Adrenal gland (tissue), 12 donors: ENCODE data around the gene TIMP2. TPM values are rescaled to one million over a fixed set of nuclear protein-coding genes. Genes with fewer than 3 reads are reported as not detected.
A peak's percentile ranks its signal among the peaks of the same experiment; 100 is the strongest.

Experiments
- DNase-seq, 7 donors: peaks; one replicate each; pipeline ENCODE4 v3.0.0-alpha.2; 2019 to 2020
- H3K27ac ChIP-seq, 5 donors: fragments of 200-600 bp; sonication (generic) in 4 of 5; 1 replicate in 3 of 5; 2 replicates in 2 of 5; pipeline versions ENCODE4 v1.5.1 to v1.8.0; 2016 to 2020; ENCODE audit warnings: mild to moderate bottlenecking in 1 of 5
- H3K27me3 ChIP-seq: fragments of 200-600 bp; 2 replicates; pipeline ENCODE4 v1.8.0; 2021
- H3K36me3 ChIP-seq, 2 donors: fragments of 200-600 bp; replicated peaks in 1 of 2; 1 replicate in 1 of 2; 2 replicates in 1 of 2; pipeline versions ENCODE4 v1.5.1 to v1.8.0; 2018 to 2022
- H3K4me1 ChIP-seq, 2 donors: fragments of 200-600 bp; replicated peaks in 1 of 2; 1 replicate in 1 of 2; 2 replicates in 1 of 2; pipeline versions ENCODE4 v1.5.1 to v1.8.0; 2018 to 2021
- H3K4me3 ChIP-seq, 4 donors: fragments of 200-600 bp; sonication (generic) in 3 of 4; one replicate each; pipeline ENCODE4 v1.5.1; 2016 to 2018
- H3K9me3 ChIP-seq, 3 donors: fragments of 200-600 bp; sonication (generic) in 1 of 3; replicated peaks in 1 of 3; 1 replicate in 2 of 3; 2 replicates in 1 of 3; pipeline versions ENCODE4 v1.5.1 to v1.8.0; 2016 to 2021
- POLR2A ChIP-seq, 2 donors: fragments of 450-650 bp; IDR thresholded peaks; one replicate each; pipeline ENCODE4 v1.6.1; 2017; ENCODE audit warnings: antibody characterized with exemption in 2 of 2, mild to moderate bottlenecking in 2 of 2, moderate library complexity in 1 of 2
- WGBS, 4 donors: extraction: QIAGEN DNeasy Blood & Tissue Kit in 2 of 4; methylation state at CpG; one replicate each; pipeline versions ENCODE4 v1.1.5 to v1.1.7; 2013 to 2017; 5-methylcytosine and 5-hydroxymethylcytosine counted together
- intact Hi-C, 2 donors: fragments of 100-400 bp; cut with DNase I; formaldehyde crosslinking; loops; one replicate each; pipeline versions ENCODE4 v1.14.1 to v1.15.0; 2022 to 2023
- polyA plus RNA-seq, 3 donors: library from polyadenylated mRNA; stranded (reverse); fragments of 200-250 nt in 2 of 3; fragments of 350-450 nt in 1 of 3; fragmentation: Illumina TruSeq in 1 of 3; extraction: RNeasy Lipid Tissue Mini Kit (QIAGEN cat#74804) in 1 of 3; gene quantifications; one replicate each; pipeline ENCODE4 v1.2.3, GENCODE V29; 2013 to 2014
- total RNA-seq, 9 donors: library from RNA; depleted of rRNA in 4 of 9; stranded (reverse); fragments of >200 nt in 4 of 9; fragments of 120-200 nt in 1 of 9; fragmentation: NEBNext Ultra II Directional in 1 of 9; extraction: Animal tissue kit (Norgen Biotek cat#: 25700) in 1 of 9; gene quantifications; one replicate each; pipeline versions ENCODE4 v1.1.0 to v1.2.4, GENCODE V29; 2013 to 2023
- TF ChIP-seq, protein P1 (sequence below), 6 experiments: fragments of 450-650 bp in 4 of 6; fragments of 200-600 bp in 2 of 6; sonication (generic) in 1 of 6; IDR thresholded peaks; 1 replicate in 5 of 6; 2 replicates in 1 of 6; pipeline versions ENCODE4 v1.5.1 to v1.8.0; 2016 to 2021; ENCODE audit warnings: antibody characterized with exemption in 6 of 6, mild to moderate bottlenecking in 2 of 6, moderate library complexity in 1 of 6
- donor health status: healthy with polysubstance abuse.
- donor health status: Bipolar disorder and iron deficiency.
- donor health status: DM: yes; HTN: yes; CAD: no.
- donor health status: DM: no; HTN: no; CAD: no.
- donor health status: DM: no; HTN: no; CAD: no.
- donor health status: DM: yes; HTN: yes; CAD: no.

Gene TIMP2
- total and polyA plus RNA-seq, 12 donors: 20.2 to 275 (median 176) TPM

DNA sequence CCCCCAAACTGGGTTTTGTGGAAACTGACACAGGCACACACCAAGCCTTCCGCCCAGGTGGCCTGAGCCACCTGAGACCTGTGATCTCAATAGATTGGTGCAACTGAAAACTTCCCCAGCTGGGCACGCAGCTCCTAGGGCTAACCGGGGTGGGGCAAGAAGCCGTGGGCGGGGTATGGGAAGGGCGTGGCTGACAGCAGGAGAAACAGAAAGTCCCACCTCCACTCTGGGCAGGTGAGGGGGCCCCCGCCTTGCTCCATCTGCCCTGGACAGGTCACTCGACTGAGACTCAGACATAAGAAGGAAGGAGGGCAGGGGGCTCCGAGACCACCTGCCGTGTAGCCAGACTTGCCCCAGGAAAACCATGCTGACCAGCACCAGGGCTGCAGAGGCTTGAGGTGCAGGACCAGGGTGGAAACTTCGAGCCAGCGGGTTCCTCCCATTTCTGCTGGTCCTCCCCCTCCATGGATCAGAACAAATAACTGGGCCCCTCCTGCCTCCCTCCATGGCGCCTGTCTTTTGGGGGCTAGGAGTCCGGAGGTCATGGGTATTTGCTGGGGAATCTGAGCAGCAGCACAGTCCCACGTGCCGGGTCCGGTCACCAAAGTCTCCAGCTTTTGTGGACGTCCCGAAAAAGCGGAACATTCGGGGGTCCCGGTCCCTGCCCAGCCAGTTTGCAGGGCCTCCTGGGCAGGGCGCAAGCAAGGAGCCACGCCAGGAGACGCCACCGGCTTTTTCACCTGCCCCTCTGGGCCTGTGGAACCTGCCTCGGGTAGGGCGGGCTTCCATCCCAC lies 1.3 kb downstream of the TIMP2 start:
- Histone ChIP-seq H3K4me1 (peaks cover 23 to 56% of the 10 kb centered on the region in 2 donors), H3K4me3 (peak overlapping the region in 3 of 4 donors; percentile 33 to 80 (median 62))
- TF ChIP-seq, protein P1, sequence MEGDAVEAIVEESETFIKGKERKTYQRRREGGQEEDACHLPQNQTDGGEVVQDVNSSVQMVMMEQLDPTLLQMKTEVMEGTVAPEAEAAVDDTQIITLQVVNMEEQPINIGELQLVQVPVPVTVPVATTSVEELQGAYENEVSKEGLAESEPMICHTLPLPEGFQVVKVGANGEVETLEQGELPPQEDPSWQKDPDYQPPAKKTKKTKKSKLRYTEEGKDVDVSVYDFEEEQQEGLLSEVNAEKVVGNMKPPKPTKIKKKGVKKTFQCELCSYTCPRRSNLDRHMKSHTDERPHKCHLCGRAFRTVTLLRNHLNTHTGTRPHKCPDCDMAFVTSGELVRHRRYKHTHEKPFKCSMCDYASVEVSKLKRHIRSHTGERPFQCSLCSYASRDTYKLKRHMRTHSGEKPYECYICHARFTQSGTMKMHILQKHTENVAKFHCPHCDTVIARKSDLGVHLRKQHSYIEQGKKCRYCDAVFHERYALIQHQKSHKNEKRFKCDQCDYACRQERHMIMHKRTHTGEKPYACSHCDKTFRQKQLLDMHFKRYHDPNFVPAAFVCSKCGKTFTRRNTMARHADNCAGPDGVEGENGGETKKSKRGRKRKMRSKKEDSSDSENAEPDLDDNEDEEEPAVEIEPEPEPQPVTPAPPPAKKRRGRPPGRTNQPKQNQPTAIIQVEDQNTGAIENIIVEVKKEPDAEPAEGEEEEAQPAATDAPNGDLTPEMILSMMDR (IDR thresholded peaks at IDR 0.05): no peak
- TF ChIP-seq POLR2A (IDR thresholded peaks at IDR 0.05): peak in 1 of 2 donors; percentile 19

GRCh38 chr17:78922816-78923498 lies 2.2 kb downstream of the TIMP2 start:
- H3K4me3 ChIP-seq: no peak overlapping the region
- 62 to 74% (median 71%) methylated on average over 6 to 13 of the region's 13 CpGs for WGBS, 4 donors
- no peaks in the 10 kb centered on the region for H3K36me3 ChIP-seq
- intact Hi-C loops: no loop called here
- DNase-seq: no peak
- H3K4me1 ChIP-seq: peaks cover 23 to 62% of the 10 kb centered on the region in 2 donors
- peak overlapping the region in 2 of 5 donors; percentile 82 to 96 for H3K27ac ChIP-seq
- H3K27me3 ChIP-seq: no peaks in the 10 kb centered on the region
- no peaks in the 10 kb centered on the region for H3K9me3 ChIP-seq
- TF ChIP-seq, protein P1 (IDR thresholded peaks at IDR 0.05): no peak
- no peak for TF ChIP-seq POLR2A (IDR thresholded peaks at IDR 0.05)

More for the DNA sequence above, 1.3 kb downstream of the TIMP2 start:
- H3K27me3 ChIP-seq: no peaks in the 10 kb centered on the region
- peak overlapping the region in 4 of 5 donors; percentile 59 to 96 (median 78) for H3K27ac ChIP-seq
- no peaks in the 10 kb centered on the region for H3K36me3 ChIP-seq
- peak in 4 of 7 donors; percentile 46 to 65 (median 50) for DNase-seq
- WGBS, 4 donors: 28 to 47% (median 45%) methylated on average over 9 to 28 of the region's 28 CpGs
- intact Hi-C loops: no loop called here
- no peaks in the 10 kb centered on the region for H3K9me3 ChIP-seq

GRCh38 chr17:78921437-78921971 lies 3.7 kb downstream of the TIMP2 start:
- TF ChIP-seq POLR2A (IDR thresholded peaks at IDR 0.05): peak in 1 of 2 donors; percentile 21
- TF ChIP-seq, protein P1 (IDR thresholded peaks at IDR 0.05): no peak
- no peaks in the 10 kb centered on the region for H3K9me3 ChIP-seq
- H3K27me3 ChIP-seq: no peaks in the 10 kb centered on the region
- WGBS, 4 donors: 15 to 38% (median 26%) methylated on average over 4 to 8 of the region's 8 CpGs
- intact Hi-C loops: no loop called here
- peak overlapping the region in 4 of 5 donors; percentile 5 to 96 (median 44) for H3K27ac ChIP-seq
- no peak overlapping the region for H3K4me3 ChIP-seq
- H3K36me3 ChIP-seq: no peaks in the 10 kb centered on the region
- DNase-seq: peak in 6 of 7 donors; percentile 75 to 86 (median 79)
- H3K4me1 ChIP-seq: peaks cover 27 to 69% of the 10 kb centered on the region in 2 donors

DNA sequence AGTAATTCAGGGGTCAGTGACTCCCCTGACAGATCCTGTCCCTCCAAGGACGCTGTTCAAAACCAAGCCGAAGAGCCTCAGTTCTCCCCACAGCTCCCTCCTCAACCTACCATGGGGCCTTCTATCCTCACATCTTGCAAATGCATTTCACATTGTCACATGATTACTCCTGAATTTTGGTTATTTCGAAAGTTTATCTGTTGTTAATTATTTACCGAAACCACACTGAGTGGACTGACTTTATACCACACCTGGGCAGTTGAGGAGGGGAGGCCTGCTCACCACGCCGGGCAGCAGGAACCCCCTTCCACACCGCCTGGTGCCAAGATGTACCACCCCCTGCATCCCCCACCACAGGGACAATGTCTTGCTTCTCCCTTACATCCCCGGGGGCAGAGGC lies 4.7 kb downstream of the TIMP2 start:
- 84 to 89% (median 89%) methylated on average over 8 of the region's 8 CpGs for WGBS, 4 donors
- Histone ChIP-seq H3K36me3 (no peaks in the 10 kb centered on the region), H3K4me3 (no peak overlapping the region), H3K27me3 (no peaks in the 10 kb centered on the region), H3K27ac (peak overlapping the region in 1 of 5 donors; percentile 96), H3K4me1 (peaks cover 35 to 75% of the 10 kb centered on the region in 2 donors), H3K9me3 (no peaks in the 10 kb centered on the region)
- DNase-seq: no peak
- TF ChIP-seq, protein P1 (IDR thresholded peaks at IDR 0.05): no peak
- no peak for TF ChIP-seq POLR2A (IDR thresholded peaks at IDR 0.05)
- intact Hi-C loops: no loop called here
